Sigmoid colon (tissue), 7 donors: ENCODE measurements around the gene PHGDH. TPM values are rescaled to one million over a fixed set of nuclear protein-coding genes. Genes with fewer than 3 reads are reported as not detected.

ENCODE experiments used
- DNase-seq: peaks from one replicate; pipeline ENCODE4 v3.0.0-alpha.2; 2019
- H3K27ac ChIP-seq, 4 donors: fragments of 200-600 bp; sonication (generic); one replicate each; pipeline ENCODE4 v1.5.1; 2016 to 2019; ENCODE audit warnings: mild to moderate bottlenecking in 1 of 4
- H3K27me3 ChIP-seq, 3 donors: fragments of 200-600 bp; sonication (generic); one replicate each; pipeline ENCODE4 v1.5.1; 2019; ENCODE audit warnings: mild to moderate bottlenecking in 1 of 3
- H3K36me3 ChIP-seq, 4 donors: fragments of 200-600 bp; sonication (generic); one replicate each; pipeline ENCODE4 v1.5.1; 2016 to 2019
- H3K4me1 ChIP-seq, 4 donors: fragments of 200-600 bp; sonication (generic); one replicate each; pipeline ENCODE4 v1.5.1; 2017 to 2019
- H3K4me3 ChIP-seq, 4 donors: fragments of 200-600 bp; sonication (generic); one replicate each; pipeline ENCODE4 v1.5.1; 2017 to 2019; ENCODE audit warnings: mild to moderate bottlenecking in 2 of 4, moderate library complexity in 1 of 4
- H3K9me3 ChIP-seq, 4 donors: fragments of 200-600 bp in 3 of 4; sonication (generic) in 3 of 4; one replicate each; pipeline versions ENCODE4 v1.5.1 to v1.6.1; 2013 to 2019
- CTCF ChIP-seq, 4 experiments: fragments of 450-650 bp in 3 of 4; fragments of 200-600 bp in 1 of 4; IDR thresholded peaks; one replicate each; pipeline ENCODE4 v1.5.1; 2016 to 2019; ENCODE audit warnings: antibody characterized with exemption in 4 of 4, mild to moderate bottlenecking in 3 of 4, moderate library complexity in 2 of 4
- EP300 ChIP-seq, 4 donors: sonication (generic); formaldehyde crosslinking; IDR thresholded peaks; one replicate each; pipeline ENCODE4 v1.6.1; 2017; ENCODE audit warnings: antibody characterized with exemption in 4 of 4
- POLR2A ChIP-seq, 2 donors: fragments of 450-650 bp; IDR thresholded peaks; one replicate each; pipeline ENCODE4 v1.6.1; 2016; ENCODE audit warnings: antibody characterized with exemption in 2 of 2, mild to moderate bottlenecking in 2 of 2, moderate library complexity in 2 of 2
- POLR2AphosphoS5 ChIP-seq, 4 donors: sonication (generic); formaldehyde crosslinking; IDR thresholded peaks; one replicate each; pipeline ENCODE4 v1.6.1; 2017; ENCODE audit warnings: antibody characterized with exemption in 4 of 4
- WGBS, 2 donors: extraction: QIAGEN DNeasy Blood & Tissue Kit; methylation state at CpG; one replicate each; pipeline ENCODE4 v1.1.7; 2013; 5-methylcytosine and 5-hydroxymethylcytosine counted together
- intact Hi-C: fragments of 100-400 bp; cut with DNase I; formaldehyde crosslinking; loops from one replicate; pipeline ENCODE4 v1.15.1; 2023
- polyA plus RNA-seq, 3 donors: library from polyadenylated mRNA; stranded (reverse); fragments of 200-250 nt; gene quantifications; one replicate each; pipeline ENCODE4 v1.2.3, GENCODE V29; 2013
- total RNA-seq, 4 donors: library from RNA; depleted of rRNA; stranded (reverse); fragments of >200 nt; gene quantifications; one replicate each; pipeline ENCODE4 v1.1.0, GENCODE V29; 2016
- donor health status: healthy with polysubstance abuse.
- donor health status: Bipolar disorder and iron deficiency.
- donor health status: healthy.

The PHGDH gene
- total and polyA plus RNA-seq, 7 donors = 3.9 to 37.7 (median 22.0) TPM

GRCh38 chr1:119747451-119747850 is 35.7 kb downstream of the PHGDH start:
- Histone ChIP-seq H3K36me3 (no peaks in the 10 kb centered on the region), H3K27ac (no peak overlapping the region), H3K4me1 (peaks cover 0 to 19% (median 14%) of the 10 kb centered on the region in 4 donors), H3K27me3 (no peaks in the 10 kb centered on the region), H3K4me3 (no peak overlapping the region), H3K9me3 (no peaks in the 10 kb centered on the region)
- 78 to 79% methylated on average over 3 of the region's 3 CpGs for WGBS, 2 donors
- intact Hi-C loops = loop anchor here (10.0 kb wide), 1 partner anchor 197 kb away; no protein-coding TSS in a partner anchor
- DNase-seq = no peak
- TF ChIP-seq CTCF (IDR thresholded peaks at IDR 0.05) (no peak), EP300 (IDR thresholded peaks at IDR 0.05) (no peak), POLR2AphosphoS5 (IDR thresholded peaks at IDR 0.05) (no peak), POLR2A (IDR thresholded peaks at IDR 0.05) (no peak)

- no peak overlapping the region for H3K27ac ChIP-seq
- TF ChIP-seq POLR2A (IDR thresholded peaks at IDR 0.05) (no peak), POLR2AphosphoS5 (IDR thresholded peaks at IDR 0.05) (no peak)
- no peak for DNase-seq
- intact Hi-C loops = loop anchor here (10.0 kb wide), 1 partner anchor 197 kb away; no protein-coding TSS in a partner anchor
- H3K4me3 ChIP-seq = no peak overlapping the region
- no peaks in the 10 kb centered on the region for H3K9me3 ChIP-seq
- WGBS, 2 donors = 63% methylated on average over 4 of the region's 4 CpGs
- H3K27me3 ChIP-seq = no peaks in the 10 kb centered on the region
- H3K36me3 ChIP-seq = no peaks in the 10 kb centered on the region
- peaks cover 0 to 14% (median 8%) of the 10 kb centered on the region in 4 donors for H3K4me1 ChIP-seq
These were observed 36.3 kb downstream of the PHGDH start for GRCh38 chr1:119748040-119748439.

GRCh38 chr1:119752592-119752991 is 40.9 kb downstream of the PHGDH start:
- Histone ChIP-seq H3K4me3 (no peak overlapping the region), H3K27ac (no peak overlapping the region), H3K27me3 (no peaks in the 10 kb centered on the region), H3K9me3 (no peaks in the 10 kb centered on the region), H3K4me1 (peaks cover 0 to 4% (median 0%) of the 10 kb centered on the region in 4 donors), H3K36me3 (no peaks in the 10 kb centered on the region)
- 82 to 88% methylated on average over 4 of the region's 4 CpGs for WGBS, 2 donors
- intact Hi-C loops = no loop called here
- DNase-seq = no peak
- TF ChIP-seq CTCF (IDR thresholded peaks at IDR 0.05) = no peak
- TF ChIP-seq EP300 (IDR thresholded peaks at IDR 0.05) = no peak
- TF ChIP-seq POLR2AphosphoS5 (IDR thresholded peaks at IDR 0.05) = no peak
- TF ChIP-seq POLR2A (IDR thresholded peaks at IDR 0.05) = no peak

GRCh38 chr1:119758584-119758983 is 46.9 kb downstream of the PHGDH start:
- TF ChIP-seq POLR2AphosphoS5 (IDR thresholded peaks at IDR 0.05) (no peak), CTCF (IDR thresholded peaks at IDR 0.05) (no peak), EP300 (IDR thresholded peaks at IDR 0.05) (no peak), POLR2A (IDR thresholded peaks at IDR 0.05) (no peak)
- H3K36me3 ChIP-seq = no peaks in the 10 kb centered on the region
- 62 to 71% methylated on average over 3 of the region's 3 CpGs for WGBS, 2 donors
- H3K27me3 ChIP-seq = no peaks in the 10 kb centered on the region
- DNase-seq = no peak
- H3K27ac ChIP-seq = no peak overlapping the region
- H3K4me1 ChIP-seq = peaks cover 0 to 5% (median 0%) of the 10 kb centered on the region in 4 donors
- no peaks in the 10 kb centered on the region for H3K9me3 ChIP-seq
- intact Hi-C loops = no loop called here
- H3K4me3 ChIP-seq = no peak overlapping the region

- DNase-seq = no peak
- no peak overlapping the region for H3K27ac ChIP-seq
- intact Hi-C loops = no loop called here
- 88 to 92% methylated on average over 1 of the region's 1 CpG for WGBS, 2 donors
- H3K4me1 ChIP-seq = peaks cover 0 to 11% (median 3%) of the 10 kb centered on the region in 4 donors
- H3K9me3 ChIP-seq = no peaks in the 10 kb centered on the region
- TF ChIP-seq POLR2AphosphoS5 (IDR thresholded peaks at IDR 0.05) = no peak
- TF ChIP-seq POLR2A (IDR thresholded peaks at IDR 0.05) = no peak
- TF ChIP-seq EP300 (IDR thresholded peaks at IDR 0.05) = no peak
- no peak for TF ChIP-seq CTCF (IDR thresholded peaks at IDR 0.05)
- H3K36me3 ChIP-seq = no peaks in the 10 kb centered on the region
- no peak overlapping the region for H3K4me3 ChIP-seq
- no peaks in the 10 kb centered on the region for H3K27me3 ChIP-seq
These were observed 50.7 kb downstream of the PHGDH start for GRCh38 chr1:119762409-119762808.
